ENCODE results near the gene SLC35F3.

Gene SLC35F3

GRCh38 chr1:234168061-234168724, 263.7 kb downstream of the SLC35F3 start:
- peaks cover 13% of the 10 kb centered on the region for H3K27me3 Mint-ChIP-seq (ENCODE audit: low read depth)
- no peak for TF ChIP-seq CTCF (IDR thresholded peaks at IDR 0.05; ENCODE audit: unreplicated experiment in 3 of 3)
- no peak overlapping the region for H3K4me3 Mint-ChIP-seq
- H3K27ac Mint-ChIP-seq, result no peak overlapping the region
- H3K9me3 Mint-ChIP-seq, result no peaks in the 10 kb centered on the region
- no peaks in the 10 kb centered on the region for H3K36me3 Mint-ChIP-seq (ENCODE audit: low read depth)
- peaks cover 12% of the 10 kb centered on the region for H3K4me1 Mint-ChIP-seq

- H3K27ac Mint-ChIP-seq, result no peak overlapping the region
- peaks cover 12% of the 10 kb centered on the region for H3K4me1 Mint-ChIP-seq
- no peaks in the 10 kb centered on the region for H3K36me3 Mint-ChIP-seq (ENCODE audit: low read depth)
- TF ChIP-seq CTCF (IDR thresholded peaks at IDR 0.05; ENCODE audit: unreplicated experiment in 3 of 3), result no peak
- peaks cover 2% of the 10 kb centered on the region for H3K27me3 Mint-ChIP-seq (ENCODE audit: low read depth)
- no peak overlapping the region for H3K4me3 Mint-ChIP-seq
- H3K9me3 Mint-ChIP-seq, result no peaks in the 10 kb centered on the region
These were observed 264.8 kb downstream of the SLC35F3 start for GRCh38 chr1:234169161-234169849.

- Mint-ChIP-seq H3K27ac (no peak overlapping the region), H3K27me3 (ENCODE audit: low read depth) (no peaks in the 10 kb centered on the region), H3K4me1 (peaks cover 12% of the 10 kb centered on the region), H3K4me3 (no peak overlapping the region), H3K36me3 (ENCODE audit: low read depth) (no peaks in the 10 kb centered on the region), H3K9me3 (no peaks in the 10 kb centered on the region)
- TF ChIP-seq CTCF (IDR thresholded peaks at IDR 0.05; ENCODE audit: unreplicated experiment in 3 of 3), result no peak
These were observed 265.6 kb downstream of the SLC35F3 start for GRCh38 chr1:234170067-234170466.

- Mint-ChIP-seq H3K27ac (no peak overlapping the region), H3K4me1 (peaks cover 12% of the 10 kb centered on the region), H3K9me3 (no peaks in the 10 kb centered on the region), H3K4me3 (no peak overlapping the region), H3K27me3 (ENCODE audit: low read depth) (no peaks in the 10 kb centered on the region), H3K36me3 (ENCODE audit: low read depth) (no peaks in the 10 kb centered on the region)
- TF ChIP-seq CTCF (IDR thresholded peaks at IDR 0.05; ENCODE audit: unreplicated experiment in 3 of 3), result no peak
These were observed 266.1 kb downstream of the SLC35F3 start for GRCh38 chr1:234170622-234171021.

- Mint-ChIP-seq H3K9me3 (peaks cover 6% of the 10 kb centered on the region), H3K27ac (no peak overlapping the region), H3K36me3 (ENCODE audit: low read depth) (no peaks in the 10 kb centered on the region), H3K27me3 (ENCODE audit: low read depth) (peaks cover 11% of the 10 kb centered on the region), H3K4me1 (peaks cover 4% of the 10 kb centered on the region), H3K4me3 (no peak overlapping the region)
- TF ChIP-seq CTCF (IDR thresholded peaks at IDR 0.05; ENCODE audit: unreplicated experiment in 3 of 3), result no peak
These were observed 269.5 kb downstream of the SLC35F3 start for GRCh38 chr1:234173968-234174367.

- Mint-ChIP-seq H3K4me3 (no peak overlapping the region), H3K36me3 (ENCODE audit: low read depth) (no peaks in the 10 kb centered on the region), H3K27ac (no peak overlapping the region)
These were observed 270.9 kb downstream of the SLC35F3 start for GRCh38 chr1:234175363-234175762.

More at GRCh38 chr1:234175363-234175762, 270.9 kb downstream of the SLC35F3 start:
- TF ChIP-seq CTCF (IDR thresholded peaks at IDR 0.05; ENCODE audit: unreplicated experiment in 3 of 3), result no peak
- Mint-ChIP-seq H3K27me3 (ENCODE audit: low read depth) (peaks cover 17% of the 10 kb centered on the region), H3K4me1 (no peaks in the 10 kb centered on the region), H3K9me3 (peaks cover 6% of the 10 kb centered on the region)

Data from nephron (organoid).